HepG2 (cell line): ENCODE measurements around the gene SELENOV. TPM values are rescaled to one million over a fixed set of nuclear protein-coding genes. Genes with fewer than 3 reads are reported as not detected.

Source experiments
- BORCS8-MEF2B ChIP-seq: sonication (generic); formaldehyde crosslinking; IDR thresholded peaks from 2 replicates; pipeline ENCODE4 v1.8.0; 2022; ENCODE audit warnings: mild to moderate bottlenecking, missing genetic modification reagents
- BRD4 ChIP-seq: sonication (generic); formaldehyde crosslinking; IDR thresholded peaks from 2 replicates; pipeline ENCODE4 v1.4.0; 2020; ENCODE audit warnings: missing genetic modification reagents
- CBX5 ChIP-seq: sonication (generic); formaldehyde crosslinking; IDR thresholded peaks from 2 replicates; pipeline ENCODE4 v1.4.0; 2020; ENCODE audit warnings: missing genetic modification reagents, borderline replicate concordance
- FIP1L1 ChIP-seq: fragments of 200-400 bp; formaldehyde crosslinking; IDR thresholded peaks from 2 replicates; pipeline ENCODE4 v1.6.1; 2018; ENCODE audit warnings: low read depth, mild to moderate bottlenecking, low read length, moderate library complexity, borderline replicate concordance; ENCODE audit not compliant: insufficient read depth
- FOXM1 ChIP-seq: sonication (generic); formaldehyde crosslinking; IDR thresholded peaks from 2 replicates; pipeline ENCODE4 v1.5.0; 2020; ENCODE audit warnings: missing genetic modification reagents
- HNRNPH1 ChIP-seq: fragments of 200-400 bp; formaldehyde crosslinking; optimal IDR thresholded peaks from 2 replicates; pipeline ENCODE3; 2017; ENCODE audit warnings: mild to moderate bottlenecking, low read depth, low read length
- MAFF ChIP-seq: IDR thresholded peaks from 2 replicates; pipeline ENCODE4 v1.6.1; 2011; ENCODE audit warnings: low read depth, low read length, improper control_type of control experiment
- MIER3 ChIP-seq: IDR thresholded peaks from 2 replicates; pipeline ENCODE4 v1.6.1; 2016; ENCODE audit warnings: missing compliant biosample characterization, borderline replicate concordance
- MIXL1 ChIP-seq: IDR thresholded peaks from 2 replicates; pipeline ENCODE4 v1.6.1; 2016
- SOX5 ChIP-seq: IDR thresholded peaks from 2 replicates; pipeline ENCODE4 v1.6.1; 2016; ENCODE audit warnings: borderline replicate concordance
- THAP11 ChIP-seq: IDR thresholded peaks from 2 replicates; pipeline ENCODE4 v1.6.1; 2016; ENCODE audit warnings: missing biosample characterization, missing genetic modification reagents
- ZBTB21 ChIP-seq: sonication (generic); formaldehyde crosslinking; IDR thresholded peaks from 2 replicates; pipeline ENCODE4 v1.4.0; 2020; ENCODE audit warnings: missing genetic modification reagents
- ZBTB42 ChIP-seq: sonication (generic); formaldehyde crosslinking; IDR thresholded peaks from 2 replicates; pipeline ENCODE4 v1.5.0; 2020; ENCODE audit warnings: mild to moderate bottlenecking, missing genetic modification reagents
- ZFP36 ChIP-seq: fragments of 150-350 bp; IDR thresholded peaks from 2 replicates; pipeline ENCODE4 v1.6.1; 2018; ENCODE audit warnings: borderline replicate concordance, low read length, low read depth; ENCODE audit not compliant: partially characterized antibody
- ZNF138 ChIP-seq: sonication (generic); formaldehyde crosslinking; IDR thresholded peaks from 2 replicates; pipeline ENCODE4 v1.5.0; 2020; ENCODE audit warnings: mild to moderate bottlenecking, low read depth, missing genetic modification reagents
- ZNF30 ChIP-seq: sonication (generic); formaldehyde crosslinking; IDR thresholded peaks from 2 replicates; pipeline ENCODE4 v1.5.0; 2020; ENCODE audit warnings: mild to moderate bottlenecking, missing genetic modification reagents
- ZNF343 ChIP-seq: sonication (generic); formaldehyde crosslinking; IDR thresholded peaks from 2 replicates; pipeline ENCODE4 v1.4.0; 2020; ENCODE audit warnings: mild to moderate bottlenecking, missing genetic modification reagents
- ZNF441 ChIP-seq: sonication (generic); formaldehyde crosslinking; IDR thresholded peaks from 2 replicates; pipeline ENCODE4 v1.7.0; 2021; ENCODE audit warnings: missing genetic modification reagents, borderline replicate concordance
- ZNF543 ChIP-seq: sonication (generic); formaldehyde crosslinking; IDR thresholded peaks from 2 replicates; pipeline ENCODE4 v1.4.0; 2020; ENCODE audit warnings: mild to moderate bottlenecking, missing genetic modification reagents
- ZNF550 ChIP-seq: sonication (generic); formaldehyde crosslinking; IDR thresholded peaks from 2 replicates; pipeline ENCODE4 v1.4.0; 2020; ENCODE audit warnings: mild to moderate bottlenecking, missing genetic modification reagents, borderline replicate concordance
- ZNF644 ChIP-seq: IDR thresholded peaks from 2 replicates; pipeline ENCODE4 v1.6.1; 2016; ENCODE audit warnings: low read depth
- polyA plus RNA-seq, 8 experiments: library from polyadenylated mRNA; depleted of rRNA in 3 of 8; stranded (reverse) in 7 of 8; unstranded in 1 of 8; fragments of >200 nt; fragmentation: Illumina TruSeq in 4 of 8; extraction: Trizol in 4 of 8; gene quantifications; 2 replicates each; pipeline versions ENCODE4 v1.2.1 to v1.2.3, GENCODE V29; 2011 to 2016; ENCODE audit warnings: low read depth in 4 of 8, missing spikeins in 1 of 8, mixed read lengths in 1 of 8; ENCODE audit not compliant: insufficient read depth in 1 of 8
- total RNA-seq, 5 experiments: library from RNA; depleted of rRNA; stranded (reverse); fragments of >200 nt; fragmentation: Illumina TruSeq; extraction: Trizol; gene quantifications; 2 replicates each; pipeline ENCODE4 v1.2.3, GENCODE V29; 2016; ENCODE audit warnings: low read depth in 1 of 5
- TF ChIP-seq, protein P1 (sequence below): sonication (generic); formaldehyde crosslinking; IDR thresholded peaks from 2 replicates; pipeline ENCODE4 v1.8.1; 2023; ENCODE audit warnings: missing genetic modification reagents, mild to moderate bottlenecking, borderline replicate concordance
- TF ChIP-seq, protein P2 (sequence below): sonication (generic); formaldehyde crosslinking; IDR thresholded peaks from 2 replicates; pipeline ENCODE4 v1.9.0; 2021; ENCODE audit warnings: mild to moderate bottlenecking, missing genetic modification reagents
- TF ChIP-seq, protein P3 (sequence below): sonication (generic); formaldehyde crosslinking; IDR thresholded peaks from 2 replicates; pipeline ENCODE4 v1.4.0; 2020; ENCODE audit warnings: missing genetic modification reagents

The SELENOV gene
- total and polyA plus RNA-seq, 2 of the 13 experiments (the other 11 are each of a cell fraction or from before 2014, with no cell fraction given) = not detected

DNA sequence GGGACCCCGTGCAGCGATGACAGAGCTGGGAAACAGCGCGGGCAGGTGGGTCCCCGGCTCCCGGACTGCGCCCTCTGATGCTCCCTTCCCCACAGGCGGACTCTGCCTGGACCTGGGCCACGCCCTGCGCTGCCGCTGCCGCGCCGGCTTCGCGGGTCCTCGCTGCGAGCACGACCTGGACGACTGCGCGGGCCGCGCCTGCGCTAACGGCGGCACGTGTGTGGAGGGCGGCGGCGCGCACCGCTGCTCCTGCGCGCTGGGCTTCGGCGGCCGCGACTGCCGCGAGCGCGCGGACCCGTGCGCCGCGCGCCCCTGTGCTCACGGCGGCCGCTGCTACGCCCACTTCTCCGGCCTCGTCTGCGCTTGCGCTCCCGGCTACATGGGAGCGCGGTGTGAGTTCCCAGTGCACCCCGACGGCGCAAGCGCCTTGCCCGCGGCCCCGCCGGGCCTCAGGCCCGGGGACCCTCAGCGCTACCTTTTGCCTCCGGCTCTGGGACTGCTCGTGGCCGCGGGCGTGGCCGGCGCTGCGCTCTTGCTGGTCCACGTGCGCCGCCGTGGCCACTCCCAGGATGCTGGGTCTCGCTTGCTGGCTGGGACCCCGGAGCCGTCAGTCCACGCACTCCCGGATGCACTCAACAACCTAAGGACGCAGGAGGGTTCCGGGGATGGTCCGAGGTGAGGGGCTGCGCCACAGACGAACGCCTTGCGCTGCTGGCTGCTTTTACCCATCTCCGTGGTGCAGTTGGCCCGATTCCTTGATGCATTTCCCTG, 7.8 kb upstream of the SELENOV start (continued):
- no peak for TF ChIP-seq HNRNPH1
- TF ChIP-seq ZNF343 = peak; percentile 62; the same call in 1 of the 2 replicates
- no peak for TF ChIP-seq FIP1L1
- no peak for TF ChIP-seq ZBTB42
- peak; percentile 80 for TF ChIP-seq ZNF441 (CRISPR knock-in tag)
- TF ChIP-seq ZNF543 (CRISPR knock-in tag) = peak; percentile 69; the same call in 1 of the 2 replicates
- TF ChIP-seq ZBTB21 (CRISPR knock-in tag) = no peak
- TF ChIP-seq MIER3 = no peak
- peak; percentile 73 for TF ChIP-seq THAP11 (CRISPR knock-in tag)
- TF ChIP-seq, protein P1, sequence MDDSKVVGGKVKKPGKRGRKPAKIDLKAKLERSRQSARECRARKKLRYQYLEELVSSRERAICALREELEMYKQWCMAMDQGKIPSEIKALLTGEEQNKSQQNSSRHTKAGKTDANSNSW (CRISPR knock-in tag) = peak; percentile 93; the same call in 1 of the 2 replicates
- TF ChIP-seq SOX5 = peak; percentile 17; the same call in 1 of the 2 replicates
- TF ChIP-seq BRD4 (CRISPR knock-in tag) = no peak
- TF ChIP-seq ZNF138 (CRISPR knock-in tag) = peak; percentile 98
- no peak for TF ChIP-seq MAFF
- peak; percentile 96 for TF ChIP-seq BORCS8-MEF2B (CRISPR knock-in tag)
- TF ChIP-seq, protein P2, sequence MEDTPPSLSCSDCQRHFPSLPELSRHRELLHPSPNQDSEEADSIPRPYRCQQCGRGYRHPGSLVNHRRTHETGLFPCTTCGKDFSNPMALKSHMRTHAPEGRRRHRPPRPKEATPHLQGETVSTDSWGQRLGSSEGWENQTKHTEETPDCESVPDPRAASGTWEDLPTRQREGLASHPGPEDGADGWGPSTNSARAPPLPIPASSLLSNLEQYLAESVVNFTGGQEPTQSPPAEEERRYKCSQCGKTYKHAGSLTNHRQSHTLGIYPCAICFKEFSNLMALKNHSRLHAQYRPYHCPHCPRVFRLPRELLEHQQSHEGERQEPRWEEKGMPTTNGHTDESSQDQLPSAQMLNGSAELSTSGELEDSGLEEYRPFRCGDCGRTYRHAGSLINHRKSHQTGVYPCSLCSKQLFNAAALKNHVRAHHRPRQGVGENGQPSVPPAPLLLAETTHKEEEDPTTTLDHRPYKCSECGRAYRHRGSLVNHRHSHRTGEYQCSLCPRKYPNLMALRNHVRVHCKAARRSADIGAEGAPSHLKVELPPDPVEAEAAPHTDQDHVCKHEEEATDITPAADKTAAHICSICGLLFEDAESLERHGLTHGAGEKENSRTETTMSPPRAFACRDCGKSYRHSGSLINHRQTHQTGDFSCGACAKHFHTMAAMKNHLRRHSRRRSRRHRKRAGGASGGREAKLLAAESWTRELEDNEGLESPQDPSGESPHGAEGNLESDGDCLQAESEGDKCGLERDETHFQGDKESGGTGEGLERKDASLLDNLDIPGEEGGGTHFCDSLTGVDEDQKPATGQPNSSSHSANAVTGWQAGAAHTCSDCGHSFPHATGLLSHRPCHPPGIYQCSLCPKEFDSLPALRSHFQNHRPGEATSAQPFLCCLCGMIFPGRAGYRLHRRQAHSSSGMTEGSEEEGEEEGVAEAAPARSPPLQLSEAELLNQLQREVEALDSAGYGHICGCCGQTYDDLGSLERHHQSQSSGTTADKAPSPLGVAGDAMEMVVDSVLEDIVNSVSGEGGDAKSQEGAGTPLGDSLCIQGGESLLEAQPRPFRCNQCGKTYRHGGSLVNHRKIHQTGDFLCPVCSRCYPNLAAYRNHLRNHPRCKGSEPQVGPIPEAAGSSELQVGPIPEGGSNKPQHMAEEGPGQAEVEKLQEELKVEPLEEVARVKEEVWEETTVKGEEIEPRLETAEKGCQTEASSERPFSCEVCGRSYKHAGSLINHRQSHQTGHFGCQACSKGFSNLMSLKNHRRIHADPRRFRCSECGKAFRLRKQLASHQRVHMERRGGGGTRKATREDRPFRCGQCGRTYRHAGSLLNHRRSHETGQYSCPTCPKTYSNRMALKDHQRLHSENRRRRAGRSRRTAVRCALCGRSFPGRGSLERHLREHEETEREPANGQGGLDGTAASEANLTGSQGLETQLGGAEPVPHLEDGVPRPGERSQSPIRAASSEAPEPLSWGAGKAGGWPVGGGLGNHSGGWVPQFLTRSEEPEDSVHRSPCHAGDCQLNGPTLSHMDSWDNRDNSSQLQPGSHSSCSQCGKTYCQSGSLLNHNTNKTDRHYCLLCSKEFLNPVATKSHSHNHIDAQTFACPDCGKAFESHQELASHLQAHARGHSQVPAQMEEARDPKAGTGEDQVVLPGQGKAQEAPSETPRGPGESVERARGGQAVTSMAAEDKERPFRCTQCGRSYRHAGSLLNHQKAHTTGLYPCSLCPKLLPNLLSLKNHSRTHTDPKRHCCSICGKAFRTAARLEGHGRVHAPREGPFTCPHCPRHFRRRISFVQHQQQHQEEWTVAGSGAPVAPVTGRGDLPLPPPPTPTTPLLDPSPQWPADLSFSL = no peak
- TF ChIP-seq CBX5 (CRISPR knock-in tag) = no peak
- no peak; the same call in 1 of the 2 replicates for TF ChIP-seq ZNF550 (CRISPR knock-in tag)
- no peak for TF ChIP-seq MIXL1
- TF ChIP-seq ZNF30 = no peak
- no peak for TF ChIP-seq ZFP36
- peak; percentile 89 for TF ChIP-seq FOXM1 (CRISPR knock-in tag)
- no peak for TF ChIP-seq ZNF644 (CRISPR knock-in tag)
- TF ChIP-seq, protein P3, sequence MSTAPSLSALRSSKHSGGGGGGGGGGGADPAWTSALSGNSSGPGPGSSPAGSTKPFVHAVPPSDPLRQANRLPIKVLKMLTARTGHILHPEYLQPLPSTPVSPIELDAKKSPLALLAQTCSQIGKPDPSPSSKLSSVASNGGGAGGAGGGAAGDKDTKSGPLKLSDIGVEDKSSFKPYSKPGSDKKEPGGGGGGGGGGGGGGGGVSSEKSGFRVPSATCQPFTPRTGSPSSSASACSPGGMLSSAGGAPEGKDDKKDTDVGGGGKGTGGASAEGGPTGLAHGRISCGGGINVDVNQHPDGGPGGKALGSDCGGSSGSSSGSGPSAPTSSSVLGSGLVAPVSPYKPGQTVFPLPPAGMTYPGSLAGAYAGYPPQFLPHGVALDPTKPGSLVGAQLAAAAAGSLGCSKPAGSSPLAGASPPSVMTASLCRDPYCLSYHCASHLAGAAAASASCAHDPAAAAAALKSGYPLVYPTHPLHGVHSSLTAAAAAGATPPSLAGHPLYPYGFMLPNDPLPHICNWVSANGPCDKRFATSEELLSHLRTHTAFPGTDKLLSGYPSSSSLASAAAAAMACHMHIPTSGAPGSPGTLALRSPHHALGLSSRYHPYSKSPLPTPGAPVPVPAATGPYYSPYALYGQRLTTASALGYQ (CRISPR knock-in tag) = peak; percentile 80
